HS-27A (cell line): ENCODE results near the gene OMD.
"Not testable (repeated sequence)": the region's sequence is repeated elsewhere in the genome, so short reads cannot be mapped to it uniquely, and the experiment has no call there.

Source experiments
- DNase-seq: peaks from one replicate; pipeline ENCODE4 v3.0.0-alpha.2; 2012; ENCODE audit warnings: low read depth, missing footprints

OMD gene

GRCh38 chr9:92411157-92411556 is 13.1 kb downstream of the OMD start:
- not testable (repeated sequence) for DNase-seq

- DNase-seq: no peak
These were observed 15.4 kb downstream of the OMD start for GRCh38 chr9:92408747-92409478.

- DNase-seq: no peak
These were observed 16.5 kb downstream of the OMD start for GRCh38 chr9:92407818-92408217.

- no peak for DNase-seq
These were observed 17.8 kb downstream of the OMD start for GRCh38 chr9:92406477-92406876.

GRCh38 chr9:92405818-92406217 is 18.5 kb downstream of the OMD start:
- no peak for DNase-seq

GRCh38 chr9:92404042-92404836 is 20.0 kb downstream of the OMD start, which contains the start of gene OGN:
Gene OGN, minus strand, starts transcription at chr9:92404578. Its CDS starts 1,171 bp downstream, at chr9:92403407.
- no peak for DNase-seq

- no peak for DNase-seq
These were observed 21.2 kb downstream of the OMD start for GRCh38 chr9:92402826-92403745.

- DNase-seq: no peak
These were observed 21.9 kb downstream of the OMD start for GRCh38 chr9:92402360-92402759.

GRCh38 chr9:92397853-92398252 is 26.4 kb downstream of the OMD start:
- DNase-seq: no peak

GRCh38 chr9:92395617-92396016 is 28.7 kb downstream of the OMD start:
- DNase-seq: no peak

GRCh38 chr9:92393686-92394085 is 30.6 kb downstream of the OMD start:
- no peak for DNase-seq

- DNase-seq: no peak
These were observed 31.6 kb downstream of the OMD start for GRCh38 chr9:92392690-92393089.

GRCh38 chr9:92385953-92386352 is 38.3 kb downstream of the OMD start:
- no peak for DNase-seq

- DNase-seq: no peak
These were observed 38.8 kb downstream of the OMD start for GRCh38 chr9:92385477-92385876.

GRCh38 chr9:92385001-92385400 is 39.3 kb downstream of the OMD start:
- no peak for DNase-seq

GRCh38 chr9:92384375-92384774 is 39.9 kb downstream of the OMD start:
- peak; percentile 41 for DNase-seq

- no peak for DNase-seq
These were observed 42.5 kb downstream of the OMD start for GRCh38 chr9:92381775-92382174.

- DNase-seq: no peak
These were observed 43.7 kb downstream of the OMD start for GRCh38 chr9:92380603-92381002.

GRCh38 chr9:92378865-92379560 is 45.3 kb downstream of the OMD start:
- no peak for DNase-seq

GRCh38 chr9:92377876-92378275 is 46.4 kb downstream of the OMD start:
- DNase-seq: no peak

GRCh38 chr9:92373167-92373566 is 51.1 kb downstream of the OMD start:
- DNase-seq: no peak

- DNase-seq: no peak
These were observed 55.2 kb downstream of the OMD start for GRCh38 chr9:92369075-92369474.
